GM19351 (cell line): ENCODE data around the gene OCIAD2.
"Not testable (repeated sequence)": the region's sequence is repeated elsewhere in the genome, so short reads cannot be mapped to it uniquely, and the experiment has no call there.

Experiments used
- ATAC-seq: cut with Tn5 transposase; IDR thresholded peaks from one replicate; pipeline ENCODE4 v1.9.1; 2021; ENCODE audit warnings: mild to moderate bottlenecking, moderate library complexity; ENCODE audit not compliant: unreplicated experiment

Gene OCIAD2, protein sequence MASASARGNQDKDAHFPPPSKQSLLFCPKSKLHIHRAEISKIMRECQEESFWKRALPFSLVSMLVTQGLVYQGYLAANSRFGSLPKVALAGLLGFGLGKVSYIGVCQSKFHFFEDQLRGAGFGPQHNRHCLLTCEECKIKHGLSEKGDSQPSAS

DNA sequence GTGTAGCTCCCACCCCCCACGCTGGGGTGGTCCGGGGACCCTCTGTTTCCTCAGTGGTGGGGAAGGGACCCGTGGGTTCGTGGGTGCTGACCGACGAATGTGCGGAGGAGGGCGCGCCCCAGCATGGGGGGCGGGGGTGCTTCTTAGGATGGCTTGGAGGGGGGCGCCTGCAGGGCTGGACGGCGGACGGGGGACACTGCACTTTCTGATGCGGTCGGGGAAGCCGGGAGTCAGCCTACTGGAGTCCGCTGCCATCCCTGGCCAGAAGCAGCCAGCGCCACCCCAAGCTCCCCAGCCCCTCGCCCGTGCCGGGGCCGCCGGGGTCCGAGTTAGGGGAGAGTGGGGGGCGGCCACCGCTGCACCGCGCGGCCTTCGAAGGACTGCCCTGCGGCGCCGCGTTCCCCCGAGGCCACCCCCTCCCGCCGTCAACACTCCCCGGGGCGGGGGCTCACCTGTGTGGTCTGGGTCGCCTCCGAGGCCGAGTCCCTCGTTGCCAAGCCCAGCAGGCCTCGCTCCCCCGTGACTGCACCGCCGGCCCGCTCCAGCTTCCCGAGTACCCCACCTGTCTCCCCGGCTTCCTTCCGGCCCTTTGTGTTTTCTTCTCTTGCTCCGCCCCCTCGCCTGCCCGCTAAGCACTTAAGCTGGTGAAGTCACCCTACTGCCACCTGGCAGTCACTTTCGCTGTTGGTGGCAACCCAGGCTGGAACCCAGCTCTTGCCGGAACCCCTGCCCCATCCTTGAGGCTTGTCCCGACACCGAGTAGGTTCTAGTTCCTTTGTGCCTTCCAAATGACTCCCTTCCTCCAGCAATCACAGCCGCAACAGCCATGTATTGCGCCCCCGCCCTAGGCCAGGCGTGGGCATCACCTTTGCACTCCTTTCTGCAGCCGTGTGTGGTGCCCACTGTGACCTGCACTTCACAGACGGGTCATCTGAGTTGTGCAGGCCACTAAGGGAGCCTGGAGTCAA, at the start of gene OCIAD2:
OCIAD2 (minus strand) TSS at position 569 of the 968 bp plus-strand sequence. CDS start 2,225 bp downstream, outside the sequence.
- ATAC-seq, result peak; percentile 95

GRCh38 chr4:48954314-48954713, 47.7 kb upstream of the OCIAD2 start:
- ATAC-seq, result no peak

DNA sequence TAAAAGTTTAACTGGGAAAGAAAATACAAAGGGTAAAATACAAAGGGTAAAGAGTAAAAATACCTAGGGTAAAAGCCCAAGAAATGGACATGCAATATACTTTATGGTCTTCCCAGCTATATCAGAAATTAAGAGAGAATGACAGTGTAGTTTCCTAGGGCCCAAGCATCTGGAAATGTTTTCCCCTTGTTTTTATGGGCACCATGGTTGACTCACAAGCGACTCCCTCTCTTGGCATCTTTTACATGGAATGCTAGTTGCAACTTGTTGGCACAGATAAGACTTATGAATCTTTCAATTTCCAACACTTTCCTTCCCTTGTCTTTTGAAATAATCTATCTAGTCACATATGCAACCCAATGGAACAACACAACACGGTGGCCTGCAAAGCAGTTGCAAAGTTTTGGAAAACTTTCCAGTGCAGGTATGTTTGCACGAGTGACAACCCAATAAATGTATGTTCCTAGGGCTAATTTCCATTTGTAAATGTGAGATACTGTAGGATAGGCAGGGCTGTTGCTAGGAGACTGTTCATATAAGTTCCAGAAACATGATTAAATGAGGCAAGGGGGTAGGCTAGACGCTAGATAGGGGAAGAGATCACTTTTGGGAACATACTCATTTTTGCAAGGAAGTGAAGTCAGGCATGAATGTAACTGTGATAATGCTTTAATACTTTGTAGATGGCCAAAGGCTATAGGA, 43.1 kb upstream of the OCIAD2 start:
- ATAC-seq, result no peak

- no peak for ATAC-seq
These were observed 42.5 kb upstream of the OCIAD2 start for GRCh38 chr4:48949086-48949485.

GRCh38 chr4:48947731-48948130, 41.2 kb upstream of the OCIAD2 start:
- ATAC-seq, result no peak

- no peak for ATAC-seq
These were observed 39.4 kb upstream of the OCIAD2 start for GRCh38 chr4:48945981-48946380.

DNA sequence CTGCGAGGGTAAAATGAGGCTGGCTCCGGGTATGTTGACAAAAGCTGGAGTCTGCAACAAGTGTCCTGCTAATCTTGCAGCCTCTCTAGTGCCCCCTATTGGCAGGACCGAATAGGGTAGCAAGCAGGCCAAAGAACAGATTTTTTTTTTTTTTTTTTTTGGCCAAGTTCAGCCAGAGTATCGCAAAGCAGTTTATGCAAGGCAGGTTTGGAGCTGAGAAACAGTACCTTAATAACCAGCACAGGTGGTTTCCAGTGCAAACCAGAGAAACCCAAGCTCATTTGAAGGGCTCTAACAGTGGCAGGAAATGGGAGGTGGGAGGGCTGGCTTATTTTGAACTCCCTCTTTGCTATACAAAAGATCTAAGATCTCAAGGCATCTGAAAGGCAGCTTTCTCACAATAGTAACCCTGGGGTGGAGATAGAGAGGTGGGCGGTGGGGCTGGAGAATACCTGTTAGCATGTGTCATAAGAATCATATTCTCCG, 38.2 kb upstream of the OCIAD2 start:
- ATAC-seq, result no peak

- ATAC-seq, result no peak
These were observed 37.7 kb upstream of the OCIAD2 start for GRCh38 chr4:48944252-48944651.

DNA sequence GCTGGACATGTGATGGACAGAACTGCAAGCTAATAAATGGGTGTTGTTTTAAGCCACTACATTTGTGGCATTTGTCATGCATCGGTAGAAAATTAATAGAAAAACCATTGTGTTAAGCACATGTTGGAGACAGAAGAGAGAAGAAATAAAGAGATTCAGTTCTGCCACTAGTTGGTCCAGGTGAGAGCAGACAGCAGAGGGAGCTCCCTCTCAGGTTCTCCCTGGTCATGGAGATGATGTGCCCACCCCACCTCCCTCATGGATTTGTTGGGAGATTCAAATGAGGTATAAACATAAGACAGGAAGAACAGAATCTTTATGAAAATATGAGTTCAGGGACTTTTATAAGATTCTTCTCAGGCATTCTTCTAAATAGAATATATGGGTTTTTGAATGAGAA, 36.8 kb upstream of the OCIAD2 start:
- no peak for ATAC-seq

DNA sequence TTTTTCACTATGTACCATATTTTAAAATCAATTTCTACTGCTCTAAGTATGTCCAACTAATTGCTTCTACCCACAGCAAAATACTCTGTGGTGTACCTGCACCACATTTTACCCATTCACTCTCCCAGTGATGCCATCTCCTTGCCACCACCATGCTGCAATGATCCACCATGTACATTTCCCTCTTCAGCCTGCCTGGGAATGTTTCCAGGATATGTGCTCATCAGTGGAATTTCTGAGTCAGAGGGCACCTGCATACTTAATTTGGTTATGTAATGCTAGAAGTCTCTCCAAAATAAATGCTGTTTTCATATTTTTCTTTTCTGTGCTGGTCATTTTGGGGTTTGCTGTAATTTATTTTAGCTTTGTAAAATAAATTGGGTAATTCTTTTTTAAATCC, 33.2 kb upstream of the OCIAD2 start:
- no peak for ATAC-seq

DNA sequence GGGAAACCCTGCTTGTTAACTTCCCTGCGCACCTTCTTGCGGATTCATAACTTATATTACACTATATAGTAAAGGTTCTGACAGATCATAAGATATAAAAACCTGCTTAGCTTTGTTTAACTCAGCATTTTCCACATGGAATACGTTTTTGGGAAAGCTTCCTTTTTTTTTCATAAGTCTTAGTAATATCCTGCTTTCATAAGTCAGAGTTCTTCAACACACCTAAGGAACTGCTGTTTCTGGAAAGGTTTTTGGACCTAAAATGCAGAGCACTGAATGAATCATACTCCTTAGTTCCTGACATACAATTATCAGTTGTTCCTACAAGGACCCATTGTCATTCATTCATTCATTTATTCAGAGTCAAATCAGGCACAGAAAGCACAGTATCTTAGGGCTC, 32.3 kb upstream of the OCIAD2 start:
- ATAC-seq, result no peak

DNA sequence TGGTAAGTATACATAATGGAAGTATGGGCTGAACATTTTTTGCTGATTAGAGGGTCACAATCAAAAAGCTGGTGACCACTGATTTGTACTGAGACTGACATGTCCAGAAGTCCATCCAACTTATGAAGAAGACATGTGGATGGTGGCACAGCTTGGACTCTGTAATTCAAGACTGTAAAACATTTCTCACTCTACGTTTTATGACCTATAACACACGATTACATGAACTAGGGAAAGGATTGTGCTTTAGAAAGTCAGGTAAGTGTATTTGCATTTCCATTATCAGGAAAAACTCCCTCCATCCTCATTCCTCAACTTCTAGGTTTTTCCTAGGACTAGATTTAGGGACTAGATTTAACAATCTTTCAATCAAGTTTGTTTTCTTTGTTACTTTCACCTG, 30.5 kb upstream of the OCIAD2 start:
- no peak for ATAC-seq

- ATAC-seq, result no peak
These were observed 24.9 kb upstream of the OCIAD2 start for GRCh38 chr4:48931459-48931858.

DNA sequence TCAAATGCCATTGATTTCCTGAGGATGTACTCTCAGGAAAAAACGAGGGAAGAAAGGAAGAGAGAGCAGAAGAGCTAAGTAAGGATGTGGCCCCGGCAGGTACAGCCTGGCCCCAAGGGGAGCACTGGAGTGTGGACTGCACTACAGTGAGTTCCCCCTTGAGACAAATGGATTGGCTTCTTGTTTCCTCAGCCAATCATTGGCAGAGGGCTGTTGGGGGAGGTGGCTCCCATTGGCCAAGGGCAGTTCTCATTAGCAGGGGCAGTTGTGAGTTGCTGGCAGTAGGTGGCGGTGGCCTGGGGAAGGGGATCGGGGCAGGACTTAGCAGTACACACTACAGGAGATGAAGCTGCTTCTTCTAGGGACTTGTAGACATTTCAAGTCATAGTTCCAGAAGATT, 24.1 kb upstream of the OCIAD2 start:
- ATAC-seq, result no peak

- no peak for ATAC-seq
These were observed 17.8 kb upstream of the OCIAD2 start for GRCh38 chr4:48924416-48924815.

DNA sequence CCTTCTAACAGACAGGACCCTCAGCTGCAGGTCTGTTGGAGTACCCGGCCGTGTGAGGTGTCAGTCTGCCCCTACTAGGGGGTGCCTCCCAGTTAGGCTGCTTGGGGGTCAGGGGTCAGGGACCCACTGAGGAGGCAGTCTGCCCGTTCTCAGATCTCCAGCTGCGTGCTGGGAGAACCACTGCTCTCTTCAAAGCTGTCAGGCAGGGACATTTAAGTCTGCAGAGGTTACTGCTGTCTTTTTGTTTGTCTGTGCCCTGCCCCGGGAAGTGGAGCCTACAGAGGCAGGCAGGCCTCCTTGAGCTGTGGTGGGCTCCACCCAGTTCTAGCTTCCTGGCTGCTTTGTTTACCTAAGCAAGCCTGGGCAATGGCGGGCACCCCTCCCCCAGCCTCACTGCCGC, 16.5 kb upstream of the OCIAD2 start:
- not testable (repeated sequence) for ATAC-seq

DNA sequence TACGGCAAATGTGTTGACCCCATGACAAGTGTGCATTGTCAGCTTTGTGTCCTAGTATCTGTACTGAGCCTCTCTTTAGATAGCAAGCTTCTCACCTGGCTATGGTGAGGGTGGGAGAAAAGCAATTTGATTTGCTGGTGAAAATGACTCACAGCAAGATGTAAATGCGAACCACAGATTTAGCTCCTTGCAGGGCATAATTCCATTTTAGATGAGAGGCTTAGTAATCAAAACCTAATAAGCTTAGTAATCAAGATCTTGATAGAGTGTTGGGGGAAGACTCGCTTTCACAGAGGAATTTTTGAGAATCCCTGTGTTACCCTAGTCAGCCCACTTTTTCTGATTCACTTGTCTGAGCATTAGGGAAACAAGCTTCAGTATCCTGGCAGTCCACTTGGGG, 7.7 kb upstream of the OCIAD2 start:
- ATAC-seq, result no peak

GRCh38 chr4:48913346-48913745, 6.8 kb upstream of the OCIAD2 start:
- ATAC-seq, result no peak

DNA sequence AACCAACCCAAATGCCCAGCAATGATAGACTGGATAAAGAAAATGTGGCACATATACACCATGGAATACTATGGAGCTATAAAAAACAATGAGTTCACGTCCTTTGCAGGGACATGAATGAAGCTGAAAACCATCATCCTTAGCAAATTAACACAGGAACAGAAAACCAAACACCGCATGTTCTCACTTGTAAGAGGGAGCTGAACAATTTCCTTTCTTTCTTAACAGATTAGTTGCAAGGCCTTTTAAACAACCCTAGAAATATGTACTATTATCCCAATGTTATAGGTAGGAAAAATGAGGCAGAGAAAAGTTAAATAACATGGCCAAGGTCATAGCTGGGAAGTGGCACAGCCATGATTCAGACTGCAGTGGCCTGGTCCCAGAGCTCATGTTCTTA, 5.8 kb upstream of the OCIAD2 start:
- no peak for ATAC-seq

GRCh38 chr4:48910511-48910910, 3.9 kb upstream of the OCIAD2 start:
- ATAC-seq, result no peak

DNA sequence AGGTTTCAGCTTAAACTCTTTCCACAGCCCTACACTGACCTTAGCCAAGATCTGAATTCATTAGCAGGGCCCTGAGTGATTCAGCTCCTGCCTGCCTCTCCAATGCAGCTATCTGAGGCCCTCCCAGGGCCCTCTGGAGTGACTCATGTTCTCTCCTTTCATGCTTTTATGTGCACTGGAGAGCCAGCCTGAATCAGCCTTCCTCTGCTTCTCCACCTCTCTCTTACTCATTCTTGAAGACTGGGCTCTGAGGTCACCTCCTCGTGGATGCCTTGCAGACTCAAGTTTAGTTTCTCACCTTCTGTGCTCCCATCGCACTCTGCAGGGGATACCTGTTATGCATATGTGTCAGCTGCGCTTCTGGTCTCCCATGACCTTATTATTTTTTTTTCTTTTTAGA, 3.1 kb upstream of the OCIAD2 start:
- no peak for ATAC-seq

DNA sequence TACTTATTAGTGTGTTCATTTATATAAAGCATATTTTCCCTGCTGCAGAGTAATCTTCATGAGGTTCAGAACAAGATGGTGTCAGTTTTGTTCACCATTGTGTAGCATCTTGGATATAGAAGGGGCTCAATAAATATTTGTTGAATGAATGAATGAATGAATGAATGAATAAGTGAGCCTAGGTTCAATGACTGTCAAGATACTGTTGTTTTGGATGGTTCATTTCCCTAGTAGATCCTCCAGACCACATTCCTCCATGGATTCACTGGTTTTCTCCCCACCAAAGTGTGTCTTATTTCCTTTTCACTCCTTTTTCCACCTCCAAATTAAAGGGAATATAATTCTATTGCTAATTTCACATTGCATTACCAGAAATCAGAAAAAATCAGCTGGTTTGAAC, 2.1 kb upstream of the OCIAD2 start:
- ATAC-seq, result no peak
